H9 (cell line): ENCODE measurements around the gene RGS6. TPM values are rescaled to one million over a fixed set of nuclear protein-coding genes. Genes with fewer than 3 reads are reported as not detected.

ENCODE experiments used
- DNase-seq: peaks from one replicate; pipeline ENCODE4 v3.0.0-alpha.2; 2017
- H2AFZ ChIP-seq: one replicate; pipeline ENCODE4 v1.6.1; 2013; ENCODE audit warnings: mild to moderate bottlenecking, low read length, control low read depth, moderate library complexity
- H2AK5ac ChIP-seq: 2 replicates; pipeline ENCODE4 v1.6.1; 2013; ENCODE audit warnings: low read length, control low read depth, mixed read lengths; ENCODE audit not compliant: insufficient read length
- H2BK120ac ChIP-seq: one replicate; pipeline ENCODE4 v1.6.1; 2013; ENCODE audit warnings: low read depth, mild to moderate bottlenecking, low read length, control low read depth, inconsistent platforms; ENCODE audit not compliant: poor library complexity, severe bottlenecking
- H2BK12ac ChIP-seq: 2 replicates; pipeline ENCODE4 v1.6.1; 2013; ENCODE audit warnings: low read length, control low read depth, mixed read lengths, low read depth; ENCODE audit not compliant: insufficient read length
- H2BK15ac ChIP-seq: 2 replicates; pipeline ENCODE4 v1.6.1; 2013; ENCODE audit warnings: low read depth, low read length, control low read depth
- H2BK20ac ChIP-seq: one replicate; pipeline ENCODE4 v1.6.1; 2013; ENCODE audit warnings: low read depth, mild to moderate bottlenecking, low read length, control low read depth, inconsistent platforms; ENCODE audit not compliant: poor library complexity, severe bottlenecking
- H2BK5ac ChIP-seq: 2 replicates; pipeline ENCODE4 v1.6.1; 2013; ENCODE audit warnings: low read length, control low read depth, mixed read lengths; ENCODE audit not compliant: insufficient read length
- H3K14ac ChIP-seq: 2 replicates; pipeline ENCODE4 v1.6.1; 2013; ENCODE audit warnings: low read length, control low read depth; ENCODE audit not compliant: insufficient read depth
- H3K18ac ChIP-seq: 2 replicates; pipeline ENCODE4 v1.6.1; 2013; ENCODE audit warnings: low read depth, mild to moderate bottlenecking, mixed read lengths, low read length, control low read depth; ENCODE audit not compliant: insufficient read length
- H3K23ac ChIP-seq: 2 replicates; pipeline ENCODE4 v1.6.1; 2013; ENCODE audit warnings: low read length, control low read depth, mixed read lengths, low read depth; ENCODE audit not compliant: insufficient read length
- H3K23me2 ChIP-seq: 2 replicates; pipeline ENCODE4 v1.6.1; 2013; ENCODE audit warnings: low read depth, mild to moderate bottlenecking, mixed read lengths, low read length, control low read depth; ENCODE audit not compliant: insufficient read length, poor library complexity, severe bottlenecking
- H3K27ac ChIP-seq: 2 replicates; pipeline ENCODE4 v1.5.1; 2013; ENCODE audit warnings: low read length, control low read depth, mixed read lengths, low read depth; ENCODE audit not compliant: insufficient read length
- H3K27me3 ChIP-seq: 2 replicates; pipeline ENCODE4 v1.6.1; 2013; ENCODE audit warnings: low read length, control low read depth, inconsistent platforms; ENCODE audit not compliant: insufficient read depth
- H3K4ac ChIP-seq: 2 replicates; pipeline ENCODE4 v1.6.1; 2013; ENCODE audit warnings: low read depth, mild to moderate bottlenecking, control low read depth, inconsistent platforms, low read length, moderate library complexity
- H3K4me1 ChIP-seq: 2 replicates; pipeline ENCODE4 v1.6.1; 2013; ENCODE audit warnings: low read length, control low read depth, inconsistent platforms; ENCODE audit not compliant: insufficient read depth
- H3K4me2 ChIP-seq: 2 replicates; pipeline ENCODE4 v1.6.1; 2013; ENCODE audit warnings: low read length, control low read depth, mixed read lengths; ENCODE audit not compliant: insufficient read length, insufficient read depth
- H3K56ac ChIP-seq: 2 replicates; pipeline ENCODE4 v1.6.1; 2013; ENCODE audit warnings: low read depth, mild to moderate bottlenecking, mixed read lengths, low read length, control low read depth; ENCODE audit not compliant: insufficient read length
- H3K79me1 ChIP-seq: 2 replicates; pipeline ENCODE4 v1.6.1; 2013; ENCODE audit warnings: low read depth, mild to moderate bottlenecking, moderate library complexity, low read length, control low read depth, inconsistent platforms; ENCODE audit not compliant: insufficient read depth, poor library complexity, severe bottlenecking
- H3K79me2 ChIP-seq: 2 replicates; pipeline ENCODE4 v1.6.1; 2013; ENCODE audit warnings: low read length, control low read depth, inconsistent platforms; ENCODE audit not compliant: insufficient read depth
- H3K9ac ChIP-seq: 2 replicates; pipeline ENCODE4 v1.6.1; 2013; ENCODE audit warnings: low read length, control low read depth, mixed read lengths; ENCODE audit not compliant: insufficient read length; ENCODE audit errors: extremely low read depth
- H3K9me3 ChIP-seq: one replicate; pipeline ENCODE4 v1.6.1; 2013; ENCODE audit warnings: low read depth, low read length, inconsistent platforms; ENCODE audit not compliant: control insufficient read depth
- H3T11ph ChIP-seq: one replicate; pipeline ENCODE4 v1.6.1; 2013; ENCODE audit warnings: mild to moderate bottlenecking, low read length, control low read depth, inconsistent platforms
- H4K20me1 ChIP-seq: one replicate; pipeline ENCODE4 v1.6.1; 2013; ENCODE audit not compliant: control insufficient read depth, insufficient read length, insufficient read depth
- H4K5ac ChIP-seq: 2 replicates; pipeline ENCODE4 v1.6.1; 2013; ENCODE audit warnings: low read depth, mild to moderate bottlenecking, mixed read lengths, low read length, control low read depth; ENCODE audit not compliant: insufficient read length
- H4K8ac ChIP-seq: replicated peaks from 2 replicates; pipeline ENCODE4 v1.6.1; 2013; ENCODE audit warnings: low read length, control low read depth, mixed read lengths, low read depth; ENCODE audit not compliant: insufficient read length
- H4K91ac ChIP-seq: 2 replicates; pipeline ENCODE4 v1.6.1; 2013; ENCODE audit warnings: low read depth, mild to moderate bottlenecking, moderate library complexity, mixed read lengths, low read length, control low read depth; ENCODE audit not compliant: insufficient read length
- H3K27ac Mint-ChIP-seq, 3 experiments: 2 replicates in 2 of 3; 3 replicates in 1 of 3; pipeline ENCODE4 v1.8.0; 2020 to 2021; ENCODE audit warnings: mixed read lengths in 3 of 3, mild to moderate bottlenecking in 1 of 3, moderate library complexity in 1 of 3
- H3K27me3 Mint-ChIP-seq: 2 replicates; pipeline ENCODE4 v1.8.0; 2021; ENCODE audit warnings: low read depth, mild to moderate bottlenecking, moderate library complexity, mixed read lengths
- H3K36me3 Mint-ChIP-seq, 3 experiments: 2 replicates in 2 of 3; 3 replicates in 1 of 3; pipeline ENCODE4 v1.8.0; 2020 to 2021; ENCODE audit warnings: low read depth in 3 of 3, mixed read lengths in 3 of 3; ENCODE audit not compliant: insufficient read depth in 1 of 3
- H3K4me1 Mint-ChIP-seq, 2 experiments: 2 replicates each; pipeline ENCODE4 v1.8.0; 2020; ENCODE audit warnings: mixed read lengths in 2 of 2
- H3K4me3 Mint-ChIP-seq, 2 experiments: 2 replicates in 1 of 2; 3 replicates in 1 of 2; pipeline ENCODE4 v1.8.0; 2020 to 2021; ENCODE audit warnings: mild to moderate bottlenecking in 2 of 2, mixed read lengths in 2 of 2, moderate library complexity in 1 of 2
- H3K9me3 Mint-ChIP-seq, 2 experiments: 2 replicates in 1 of 2; 3 replicates in 1 of 2; pipeline ENCODE4 v1.8.0; 2020; ENCODE audit warnings: mild to moderate bottlenecking in 2 of 2, mixed read lengths in 2 of 2, moderate library complexity in 1 of 2
- CTCF ChIP-seq: fragments of 200-600 bp; sonication (generic); conservative IDR thresholded peaks from 3 replicates; pipeline ENCODE4 v1.8.0; 2021; ENCODE audit warnings: antibody characterized with exemption, mild to moderate bottlenecking
- WGBS: extraction: QIAGEN DNeasy Blood & Tissue Kit; methylation state at CpG from one replicate; pipeline ENCODE4 v1.1.7; 2013; ENCODE audit warnings: missing lambda C conversion rate, low lambda C conversion rate, mixed read lengths; ENCODE audit not compliant: insufficient read length; ENCODE audit errors: extremely low coverage; 5-methylcytosine and 5-hydroxymethylcytosine counted together
- total RNA-seq: library from RNA; stranded (reverse); gene quantifications from 2 replicates; pipeline ENCODE4 v1.2.1, GENCODE V29; 2021

Gene RGS6
- total RNA-seq, 1 experiment from 2014 or later, result 3.0 TPM

- H4K8ac ChIP-seq, result no peak overlapping the region
- no peak overlapping the region for H3K4me2 ChIP-seq
- H3K23ac ChIP-seq, result no peak overlapping the region
- no peak overlapping the region for H3K9ac ChIP-seq
- H3K9me3 ChIP-seq, result no peaks in the 10 kb centered on the region
- DNase-seq, result no peak
- H3K27me3 ChIP-seq, result no peaks in the 10 kb centered on the region
- H3K4me3 Mint-ChIP-seq, result no peak overlapping the region
- no peak overlapping the region for H3K56ac ChIP-seq
- H2AK5ac ChIP-seq, result no peak overlapping the region
- no peaks in the 10 kb centered on the region for H3K36me3 Mint-ChIP-seq
- no peak overlapping the region for H4K5ac ChIP-seq
- no peak overlapping the region for H2BK15ac ChIP-seq
- H3K4me1 ChIP-seq, result no peaks in the 10 kb centered on the region
- H2BK120ac ChIP-seq, result no peak overlapping the region
- no peaks in the 10 kb centered on the region for H3K79me1 ChIP-seq
- no peak overlapping the region for H2BK12ac ChIP-seq
- peaks cover 4% of the 10 kb centered on the region; the same call in 1 of the 2 replicates for H3K27me3 Mint-ChIP-seq
- H3K79me2 ChIP-seq, result no peaks in the 10 kb centered on the region
- H4K91ac ChIP-seq, result no peak overlapping the region
- no peak overlapping the region for H3K14ac ChIP-seq
- H3K4ac ChIP-seq, result no peak overlapping the region
- no peak overlapping the region for H2AFZ ChIP-seq
- H3K9me3 Mint-ChIP-seq, result no peaks in the 10 kb centered on the region; a peak in 1 of 5 replicates
- no peak overlapping the region for H3K18ac ChIP-seq
- H3K27ac ChIP-seq, result no peak overlapping the region
- H4K20me1 ChIP-seq, result no peaks in the 10 kb centered on the region
- WGBS, result no CpG with 5 or more reads among the region's 6 CpGs
- H3K23me2 ChIP-seq, result no peaks in the 10 kb centered on the region
- H3K4me1 Mint-ChIP-seq, result peaks cover 0 to 2% of the 10 kb centered on the region in 2 experiments; a peak in 1 of 4 replicates
- H3T11ph ChIP-seq, result no peak overlapping the region
- no peak for TF ChIP-seq CTCF
- no peak overlapping the region for H3K27ac Mint-ChIP-seq
- H2BK20ac ChIP-seq, result no peak overlapping the region
- H2BK5ac ChIP-seq, result no peak overlapping the region
Measured at GRCh38 chr14:72567226-72567625, 635.0 kb downstream of the RGS6 start.
